Measurements from ENCODE around the gene TBC1D10A. TPM values are rescaled to one million over a fixed set of nuclear protein-coding genes. Genes with fewer than 3 reads are reported as not detected.

TBC1D10A gene
- total RNA-seq, 2 donors from 2014 or later, result 12.1 to 13.7 TPM

- Histone ChIP-seq H3K9ac (ENCODE audit: extremely low read depth, low read length, poor library complexity, severe bottlenecking) (no peak overlapping the region), H3K27ac (ENCODE audit: low read depth, low read length) (no peak overlapping the region), H3K9me3 (ENCODE audit: control insufficient read depth, low read length) (no peaks in the 10 kb centered on the region), H3K4me3 (ENCODE audit: low read length) (no peak overlapping the region), H3K4me1 (ENCODE audit: control insufficient read depth, insufficient read depth, low read length) (peaks cover 8% of the 10 kb centered on the region), H3K36me3 (ENCODE audit: control insufficient read depth, insufficient read depth, low read length) (peaks cover 20% of the 10 kb centered on the region), H3K27me3 (ENCODE audit: control insufficient read depth, insufficient read depth, low read length, poor library complexity, severe bottlenecking) (no peaks in the 10 kb centered on the region)
- 92 to 100% methylated on average over 3 to 11 of the region's 11 CpGs for WGBS, 2 experiments (ENCODE audit: insufficient coverage in 1 of 2, insufficient read length in 1 of 2)
- Mint-ChIP-seq H3K36me3 (ENCODE audit: low read depth) (peaks cover 22% of the 10 kb centered on the region), H3K9me3 (no peaks in the 10 kb centered on the region), H3K4me3 (no peak overlapping the region), H3K4me1 (peaks cover 6% of the 10 kb centered on the region), H3K27ac (no peak overlapping the region), H3K27me3 (ENCODE audit: insufficient read depth) (no peaks in the 10 kb centered on the region)
- DNase-seq, result no peak
- no peak for TF ChIP-seq CTCF (conservative IDR thresholded peaks at IDR 0.05)
These were observed 31.9 kb downstream of the TBC1D10A start for GRCh38 chr22:30294830-30295229.

- H3K36me3 ChIP-seq (ENCODE audit: control insufficient read depth, insufficient read depth, low read length), result peaks cover 20% of the 10 kb centered on the region
- 87 to 92% methylated on average over 7 to 9 of the region's 9 CpGs for WGBS, 2 experiments (ENCODE audit: insufficient coverage in 1 of 2, insufficient read length in 1 of 2)
- peaks cover 19% of the 10 kb centered on the region for H3K36me3 Mint-ChIP-seq (ENCODE audit: low read depth)
- H3K4me3 ChIP-seq (ENCODE audit: low read length), result no peak overlapping the region
- H3K4me3 Mint-ChIP-seq, result no peak overlapping the region
- peaks cover 10% of the 10 kb centered on the region for H3K4me1 ChIP-seq (ENCODE audit: control insufficient read depth, insufficient read depth, low read length)
- H3K9ac ChIP-seq (ENCODE audit: extremely low read depth, low read length, poor library complexity, severe bottlenecking), result no peak overlapping the region
- H3K9me3 ChIP-seq (ENCODE audit: control insufficient read depth, low read length), result no peaks in the 10 kb centered on the region
- TF ChIP-seq CTCF (conservative IDR thresholded peaks at IDR 0.05), result no peak
- peaks cover 6% of the 10 kb centered on the region for H3K4me1 Mint-ChIP-seq
- H3K9me3 Mint-ChIP-seq, result no peaks in the 10 kb centered on the region
- no peak overlapping the region for H3K27ac Mint-ChIP-seq
- DNase-seq, result no peak
- H3K27me3 Mint-ChIP-seq (ENCODE audit: insufficient read depth), result no peaks in the 10 kb centered on the region
- H3K27me3 ChIP-seq (ENCODE audit: control insufficient read depth, insufficient read depth, low read length, poor library complexity, severe bottlenecking), result no peaks in the 10 kb centered on the region
- no peak overlapping the region for H3K27ac ChIP-seq (ENCODE audit: low read depth, low read length)
These were observed 32.7 kb downstream of the TBC1D10A start for GRCh38 chr22:30294066-30294465.

GRCh38 chr22:30293026-30293425 is 33.7 kb downstream of the TBC1D10A start:
- H3K4me1 Mint-ChIP-seq, result peaks cover 10% of the 10 kb centered on the region
- DNase-seq, result no peak
- H3K27me3 Mint-ChIP-seq (ENCODE audit: insufficient read depth), result no peaks in the 10 kb centered on the region
- 90 to 96% methylated on average over 5 to 7 of the region's 7 CpGs for WGBS, 2 experiments (ENCODE audit: insufficient coverage in 1 of 2, insufficient read length in 1 of 2)
- no peaks in the 10 kb centered on the region for H3K27me3 ChIP-seq (ENCODE audit: control insufficient read depth, insufficient read depth, low read length, poor library complexity, severe bottlenecking)
- no peak overlapping the region for H3K9ac ChIP-seq (ENCODE audit: extremely low read depth, low read length, poor library complexity, severe bottlenecking)
- H3K9me3 ChIP-seq (ENCODE audit: control insufficient read depth, low read length), result no peaks in the 10 kb centered on the region
- TF ChIP-seq CTCF (conservative IDR thresholded peaks at IDR 0.05), result no peak
- H3K4me1 ChIP-seq (ENCODE audit: control insufficient read depth, insufficient read depth, low read length), result peaks cover 10% of the 10 kb centered on the region
- H3K36me3 Mint-ChIP-seq (ENCODE audit: low read depth), result peaks cover 19% of the 10 kb centered on the region
- no peaks in the 10 kb centered on the region for H3K9me3 Mint-ChIP-seq
- no peak overlapping the region for H3K27ac ChIP-seq (ENCODE audit: low read depth, low read length)
- no peak overlapping the region for H3K27ac Mint-ChIP-seq
- H3K36me3 ChIP-seq (ENCODE audit: control insufficient read depth, insufficient read depth, low read length), result peaks cover 20% of the 10 kb centered on the region
- H3K4me3 ChIP-seq (ENCODE audit: low read length), result no peak overlapping the region
- no peak overlapping the region for H3K4me3 Mint-ChIP-seq
